Lung (tissue), 12 donors: ENCODE data around the gene JMJD1C. TPM values are rescaled to one million over a fixed set of nuclear protein-coding genes. Genes with fewer than 3 reads are reported as not detected.

Experiments
- ATAC-seq: fragments of 200-7000 bp; cut with Tn5 transposase; one replicate; pipeline ENCODE4 v1.9.1; 2020; ENCODE audit warnings: moderate number of reproducible peaks; ENCODE audit not compliant: insufficient read depth, low FRiP score
- DNase-seq, 3 donors: peaks; one replicate each; pipeline ENCODE4 v3.0.0-alpha.2; 2013 to 2017
- H3K27ac ChIP-seq, 2 donors: one replicate each; pipeline ENCODE4 v1.5.1; 2013; ENCODE audit warnings: mild to moderate bottlenecking in 2 of 2, moderate library complexity in 2 of 2, control low read depth in 1 of 2, inconsistent platforms in 1 of 2, low read depth in 1 of 2, low read length in 1 of 2
- H3K27me3 ChIP-seq, 3 donors: one replicate each; pipeline ENCODE4 v1.5.1; 2013; ENCODE audit warnings: low read length in 2 of 3; ENCODE audit not compliant: control insufficient read depth in 3 of 3, insufficient read depth in 3 of 3
- H3K36me3 ChIP-seq, 4 donors: one replicate each; pipeline ENCODE4 v1.5.1; 2013; ENCODE audit warnings: low read length in 4 of 4, mild to moderate bottlenecking in 1 of 4, moderate library complexity in 1 of 4; ENCODE audit not compliant: control insufficient read depth in 4 of 4, insufficient read depth in 4 of 4
- H3K4me1 ChIP-seq, 5 donors: one replicate each; pipeline ENCODE4 v1.5.1; 2013; ENCODE audit warnings: low read length in 5 of 5, mild to moderate bottlenecking in 2 of 5, moderate library complexity in 1 of 5; ENCODE audit not compliant: control insufficient read depth in 5 of 5, insufficient read depth in 5 of 5
- H3K4me3 ChIP-seq: one replicate; pipeline ENCODE4 v1.5.1; 2013; ENCODE audit warnings: mild to moderate bottlenecking, control low read depth, moderate library complexity
- H3K9ac ChIP-seq, 2 donors: one replicate each; pipeline ENCODE4 v1.5.1; 2013; ENCODE audit warnings: low read length in 2 of 2, control low read depth in 1 of 2; ENCODE audit not compliant: insufficient read depth in 1 of 2
- H3K9me3 ChIP-seq, 4 donors: one replicate each; pipeline ENCODE4 v1.5.1; 2013; ENCODE audit warnings: low read length in 3 of 4, mild to moderate bottlenecking in 1 of 4, moderate library complexity in 1 of 4; ENCODE audit not compliant: control insufficient read depth in 4 of 4, insufficient read depth in 3 of 4
- WGBS, 2 donors: extraction: QIAGEN DNeasy Blood & Tissue Kit; methylation state at CpG; one replicate each; pipeline ENCODE4 v1.1.7; 2013; 5-methylcytosine and 5-hydroxymethylcytosine counted together
- polyA plus RNA-seq, 2 donors: library from polyadenylated mRNA; stranded (reverse); fragments of 200-250 nt; gene quantifications; one replicate each; pipeline ENCODE4 v1.2.1, GENCODE V29; 2013
- total RNA-seq, 2 donors: library from RNA; depleted of rRNA in 1 of 2; stranded (reverse); fragments of >200 nt in 1 of 2; gene quantifications; one replicate each; pipeline ENCODE4 v1.2.1, GENCODE V29; 2014 to 2021
- TF ChIP-seq, protein P1 (sequence below): IDR thresholded peaks from 2 replicates; pipeline ENCODE4 v1.5.1; 2012; ENCODE audit warnings: mild to moderate bottlenecking; ENCODE audit errors: control extremely low read depth, extremely low read depth
- donor health status: control.
- donor health status: control.
- donor health status: Bipolar disorder and iron deficiency.
- donor health status: healthy.
- donor health status: DM: yes; HTN: yes; CAD: no.

JMJD1C gene
- total and polyA plus RNA-seq, 4 donors: 30.5 to 233 (median 71.2) TPM

DNA sequence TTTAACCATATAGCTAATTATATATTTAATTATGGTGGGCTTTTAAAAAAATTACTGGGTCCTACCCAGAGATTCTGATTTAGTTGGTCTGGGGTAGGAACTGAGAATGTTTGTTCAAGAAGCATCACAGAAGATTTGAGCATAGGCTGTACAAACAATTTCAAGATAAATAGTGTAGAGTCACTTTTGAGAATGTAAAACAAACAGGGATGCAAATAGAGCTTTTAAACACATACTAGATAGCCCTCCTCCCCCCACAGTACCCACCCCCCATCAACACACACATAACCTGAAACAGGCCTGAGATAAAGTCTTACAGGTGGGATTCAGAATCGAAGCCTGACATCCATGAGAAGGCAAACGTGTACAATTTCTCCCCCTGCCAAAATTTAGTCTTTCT is 39.8 kb upstream of the JMJD1C start:
- H3K4me1 ChIP-seq: peaks cover 0 to 7% (median 0%) of the 10 kb centered on the region in 5 donors
- no peak overlapping the region for H3K27ac ChIP-seq
- TF ChIP-seq, protein P1, sequence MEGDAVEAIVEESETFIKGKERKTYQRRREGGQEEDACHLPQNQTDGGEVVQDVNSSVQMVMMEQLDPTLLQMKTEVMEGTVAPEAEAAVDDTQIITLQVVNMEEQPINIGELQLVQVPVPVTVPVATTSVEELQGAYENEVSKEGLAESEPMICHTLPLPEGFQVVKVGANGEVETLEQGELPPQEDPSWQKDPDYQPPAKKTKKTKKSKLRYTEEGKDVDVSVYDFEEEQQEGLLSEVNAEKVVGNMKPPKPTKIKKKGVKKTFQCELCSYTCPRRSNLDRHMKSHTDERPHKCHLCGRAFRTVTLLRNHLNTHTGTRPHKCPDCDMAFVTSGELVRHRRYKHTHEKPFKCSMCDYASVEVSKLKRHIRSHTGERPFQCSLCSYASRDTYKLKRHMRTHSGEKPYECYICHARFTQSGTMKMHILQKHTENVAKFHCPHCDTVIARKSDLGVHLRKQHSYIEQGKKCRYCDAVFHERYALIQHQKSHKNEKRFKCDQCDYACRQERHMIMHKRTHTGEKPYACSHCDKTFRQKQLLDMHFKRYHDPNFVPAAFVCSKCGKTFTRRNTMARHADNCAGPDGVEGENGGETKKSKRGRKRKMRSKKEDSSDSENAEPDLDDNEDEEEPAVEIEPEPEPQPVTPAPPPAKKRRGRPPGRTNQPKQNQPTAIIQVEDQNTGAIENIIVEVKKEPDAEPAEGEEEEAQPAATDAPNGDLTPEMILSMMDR: no peak
- H3K9ac ChIP-seq: no peak overlapping the region
- H3K27me3 ChIP-seq: no peaks in the 10 kb centered on the region
- peaks cover 0 to 2% (median under 1%) of the 10 kb centered on the region in 4 donors for H3K9me3 ChIP-seq
- peaks cover 0 to under 1% (median 0%) of the 10 kb centered on the region in 4 donors for H3K36me3 ChIP-seq
- ATAC-seq: no peak
- DNase-seq: no peak
- 88 to 91% methylated on average over 2 of the region's 2 CpGs for WGBS, 2 donors
- H3K4me3 ChIP-seq: no peak overlapping the region

DNA sequence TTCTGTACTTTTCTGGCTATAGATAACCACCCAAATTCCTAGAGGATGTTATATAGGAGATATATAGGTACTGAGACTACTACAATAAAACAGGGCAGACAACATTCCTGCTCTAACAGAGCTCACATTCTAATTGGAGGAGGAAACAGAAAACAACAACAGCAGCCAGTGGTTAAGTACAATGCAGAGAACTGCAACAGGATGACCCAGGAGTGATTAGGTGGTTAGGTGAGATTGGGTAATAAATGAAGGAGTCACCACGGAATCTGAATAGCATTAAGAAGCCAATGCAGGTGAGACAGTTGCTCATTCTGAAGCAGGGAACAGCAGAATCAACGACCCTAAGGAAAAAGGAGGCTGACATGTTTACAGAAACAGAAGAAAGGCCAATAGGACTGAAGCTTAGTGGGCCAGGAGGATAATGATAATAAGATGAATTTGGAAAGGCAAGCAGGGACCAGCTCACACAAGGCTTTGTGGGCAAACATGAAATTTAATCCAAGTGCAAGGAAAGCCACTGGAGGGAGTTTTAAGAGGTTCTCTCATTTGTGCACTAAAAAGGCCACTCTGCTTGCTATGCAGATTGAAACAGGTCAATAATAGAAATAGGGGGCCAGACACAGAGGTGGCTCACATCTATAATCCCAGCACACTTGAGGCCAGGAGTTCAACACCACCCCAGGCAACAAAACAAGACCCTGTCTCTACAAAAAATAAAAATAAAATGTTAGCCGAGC is 38.5 kb upstream of the JMJD1C start:
- WGBS, 2 donors: 66 to 67% methylated on average over 3 of the region's 3 CpGs
- TF ChIP-seq, protein P1: no peak
- no peak for ATAC-seq
- peaks cover 0 to 2% (median 0%) of the 10 kb centered on the region in 4 donors for H3K36me3 ChIP-seq
- H3K9me3 ChIP-seq: peaks cover 0 to 2% (median 0%) of the 10 kb centered on the region in 4 donors
- H3K9ac ChIP-seq: no peak overlapping the region
- H3K4me1 ChIP-seq: peaks cover 0 to 7% (median 0%) of the 10 kb centered on the region in 5 donors
- no peak for DNase-seq
- H3K27ac ChIP-seq: no peak overlapping the region
- H3K27me3 ChIP-seq: no peaks in the 10 kb centered on the region
- no peak overlapping the region for H3K4me3 ChIP-seq

DNA sequence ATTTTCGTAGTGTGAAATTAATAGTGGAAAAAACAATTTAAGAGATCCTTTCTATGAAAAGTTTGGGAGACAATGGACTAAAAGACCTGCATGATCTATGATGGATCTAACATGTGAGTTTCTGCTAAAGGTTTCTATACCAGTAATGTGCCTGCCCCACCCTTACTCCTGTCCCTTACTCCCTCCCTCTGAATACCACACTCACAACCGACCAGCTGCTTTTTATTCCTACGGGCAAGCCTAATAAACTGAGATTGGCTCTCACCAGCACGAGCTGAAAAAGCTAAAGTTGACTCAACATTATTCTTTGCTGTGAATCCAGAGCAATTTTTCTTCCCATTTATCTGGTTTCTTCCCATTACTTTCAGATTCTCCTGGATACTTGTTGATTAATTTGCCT is 37.6 kb upstream of the JMJD1C start:
- TF ChIP-seq, protein P1: no peak
- Histone ChIP-seq H3K9ac (no peak overlapping the region), H3K27me3 (no peaks in the 10 kb centered on the region), H3K4me1 (peaks cover 0 to 7% (median 0%) of the 10 kb centered on the region in 5 donors), H3K9me3 (peaks cover 0 to 2% (median 0%) of the 10 kb centered on the region in 4 donors), H3K27ac (no peak overlapping the region), H3K4me3 (no peak overlapping the region), H3K36me3 (peaks cover 0 to 2% (median 0%) of the 10 kb centered on the region in 4 donors)
- ATAC-seq (no peak), DNase-seq (no peak)
- 74 to 86% methylated on average over 4 of the region's 4 CpGs for WGBS, 2 donors

DNA sequence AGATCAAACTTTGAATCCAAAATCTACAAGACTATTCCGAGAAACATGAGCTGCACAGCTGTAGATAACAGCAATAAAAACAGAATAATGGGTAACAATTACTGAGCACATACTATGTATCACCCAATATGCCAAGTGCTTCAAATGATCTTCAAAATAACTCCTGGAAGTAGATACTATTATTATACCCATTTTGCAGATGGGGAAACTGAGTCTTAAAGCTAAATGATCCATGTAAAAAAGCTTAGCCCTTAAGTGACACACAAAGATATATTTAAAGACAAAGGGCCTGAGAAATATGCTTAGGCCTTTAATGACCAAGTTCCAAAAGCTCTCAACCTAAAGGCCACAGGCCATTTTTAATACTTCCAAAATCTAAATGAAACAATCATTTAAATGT is 37.1 kb upstream of the JMJD1C start:
- peaks cover 0 to 7% (median 0%) of the 10 kb centered on the region in 5 donors for H3K4me1 ChIP-seq
- no peak overlapping the region for H3K9ac ChIP-seq
- 97 to 98% methylated on average over 1 of the region's 1 CpG for WGBS, 2 donors
- no peak overlapping the region for H3K27ac ChIP-seq
- TF ChIP-seq, protein P1: no peak
- no peak overlapping the region for H3K4me3 ChIP-seq
- ATAC-seq (no peak), DNase-seq (no peak)
- no peaks in the 10 kb centered on the region for H3K27me3 ChIP-seq
- H3K36me3 ChIP-seq: peaks cover 0 to 2% (median 0%) of the 10 kb centered on the region in 4 donors
- no peaks in the 10 kb centered on the region for H3K9me3 ChIP-seq
